ENCODE data around the gene TM2D3. TPM values are rescaled to one million over a fixed set of nuclear protein-coding genes. Genes with fewer than 3 reads are reported as not detected.

The TM2D3 gene
- total and polyA plus RNA-seq, 12 donors, result 18.4 to 75.4 (median 46.8) TPM

- H3K4me3 ChIP-seq, result no peak overlapping the region
- H3K9me3 ChIP-seq (replicated peaks in 1 of 3), result no peaks in the 10 kb centered on the region
- H3K27ac ChIP-seq, result no peak overlapping the region
- intact Hi-C loops (cut with DNase I), result no loop called here
- TF ChIP-seq CTCF (IDR thresholded peaks at IDR 0.05), result no peak
- TF ChIP-seq POLR2A (IDR thresholded peaks at IDR 0.05), result no peak
- WGBS, 4 donors, result 83 to 94% (median 89%) methylated on average over 5 to 10 of the region's 10 CpGs
- H3K27me3 ChIP-seq, result no peaks in the 10 kb centered on the region
- H3K4me1 ChIP-seq (replicated peaks in 1 of 2), result peaks cover 7 to 9% of the 10 kb centered on the region in 2 donors
- DNase-seq, result no peak
- no peaks in the 10 kb centered on the region for H3K36me3 ChIP-seq (replicated peaks in 1 of 2)
Observed at GRCh38 chr15:101620671-101621070, 31.5 kb downstream of the TM2D3 start.

GRCh38 chr15:101619615-101619865, 32.6 kb downstream of the TM2D3 start:
- H3K4me1 ChIP-seq (replicated peaks in 1 of 2), result peaks cover 7 to 13% of the 10 kb centered on the region in 2 donors
- no peaks in the 10 kb centered on the region for H3K9me3 ChIP-seq (replicated peaks in 1 of 3)
- TF ChIP-seq CTCF (IDR thresholded peaks at IDR 0.05) (no peak), POLR2A (IDR thresholded peaks at IDR 0.05) (no peak)
- 74 to 95% (median 92%) methylated on average over 4 to 6 of the region's 6 CpGs for WGBS, 4 donors
- no peak overlapping the region for H3K4me3 ChIP-seq
- intact Hi-C loops (cut with DNase I), result no loop called here
- no peak for DNase-seq
- H3K36me3 ChIP-seq (replicated peaks in 1 of 2), result no peaks in the 10 kb centered on the region
- H3K27ac ChIP-seq, result no peak overlapping the region
- H3K27me3 ChIP-seq, result no peaks in the 10 kb centered on the region

GRCh38 chr15:101618851-101619614, 33.1 kb downstream of the TM2D3 start:
- peaks cover 7 to 13% of the 10 kb centered on the region in 2 donors for H3K4me1 ChIP-seq (replicated peaks in 1 of 2)
- WGBS, 4 donors, result 75 to 82% (median 78%) methylated on average over 11 to 13 of the region's 13 CpGs
- no peaks in the 10 kb centered on the region for H3K27me3 ChIP-seq
- H3K36me3 ChIP-seq (replicated peaks in 1 of 2), result no peaks in the 10 kb centered on the region
- no peak for DNase-seq
- H3K9me3 ChIP-seq (replicated peaks in 1 of 3), result no peaks in the 10 kb centered on the region
- intact Hi-C loops (cut with DNase I), result no loop called here
- TF ChIP-seq CTCF (IDR thresholded peaks at IDR 0.05) (no peak), POLR2A (IDR thresholded peaks at IDR 0.05) (no peak)
- no peak overlapping the region for H3K27ac ChIP-seq
- H3K4me3 ChIP-seq, result no peak overlapping the region

- no peaks in the 10 kb centered on the region for H3K27me3 ChIP-seq
- no peaks in the 10 kb centered on the region for H3K9me3 ChIP-seq (replicated peaks in 1 of 3)
- H3K27ac ChIP-seq, result no peak overlapping the region
- no peak for DNase-seq
- intact Hi-C loops (cut with DNase I), result no loop called here
- TF ChIP-seq CTCF (IDR thresholded peaks at IDR 0.05), result no peak
- no peak for TF ChIP-seq POLR2A (IDR thresholded peaks at IDR 0.05)
- H3K4me1 ChIP-seq (replicated peaks in 1 of 2), result peaks cover 7 to 13% of the 10 kb centered on the region in 2 donors
- 93 to 94% (median 93%) methylated on average over 10 of the region's 10 CpGs for WGBS, 4 donors
- no peak overlapping the region for H3K4me3 ChIP-seq
- H3K36me3 ChIP-seq (replicated peaks in 1 of 2), result no peaks in the 10 kb centered on the region
Observed at GRCh38 chr15:101618076-101618475, 34.1 kb downstream of the TM2D3 start.

Data from adrenal gland (tissue), 12 donors.